Adipocyte (in vitro differentiated cells): ENCODE measurements around the gene TBC1D14.

Experiments
- DNase-seq: peaks from one replicate; pipeline ENCODE4 v3.0.0-alpha.2; 2015; ENCODE audit warnings: low read depth
- H3K27me3 ChIP-seq: replicated peaks from 2 replicates; pipeline ENCODE4 v1.7.0; 2013; ENCODE audit warnings: mild to moderate bottlenecking, low read length, moderate library complexity; ENCODE audit not compliant: control insufficient read depth, insufficient read depth
- H3K36me3 ChIP-seq: 2 replicates; pipeline ENCODE4 v1.7.0; 2013; ENCODE audit warnings: low read length, mild to moderate bottlenecking, moderate library complexity; ENCODE audit not compliant: control insufficient read depth, insufficient read depth, severe bottlenecking
- H3K4me1 ChIP-seq: 2 replicates; pipeline ENCODE4 v1.7.0; 2013; ENCODE audit warnings: mild to moderate bottlenecking, low read length, moderate library complexity; ENCODE audit not compliant: control insufficient read depth, insufficient read depth
- H3K4me3 ChIP-seq: 2 replicates; pipeline ENCODE4 v1.7.0; 2013; ENCODE audit warnings: mild to moderate bottlenecking, low read length, moderate library complexity
- H3K9ac ChIP-seq: 2 replicates; pipeline ENCODE4 v1.7.0; 2013; ENCODE audit warnings: mild to moderate bottlenecking, low read length, moderate library complexity
- H3K9me3 ChIP-seq: 2 replicates; pipeline ENCODE4 v1.7.0; 2013; ENCODE audit warnings: mild to moderate bottlenecking, low read length, moderate library complexity; ENCODE audit not compliant: control insufficient read depth

The TBC1D14 gene

DNA sequence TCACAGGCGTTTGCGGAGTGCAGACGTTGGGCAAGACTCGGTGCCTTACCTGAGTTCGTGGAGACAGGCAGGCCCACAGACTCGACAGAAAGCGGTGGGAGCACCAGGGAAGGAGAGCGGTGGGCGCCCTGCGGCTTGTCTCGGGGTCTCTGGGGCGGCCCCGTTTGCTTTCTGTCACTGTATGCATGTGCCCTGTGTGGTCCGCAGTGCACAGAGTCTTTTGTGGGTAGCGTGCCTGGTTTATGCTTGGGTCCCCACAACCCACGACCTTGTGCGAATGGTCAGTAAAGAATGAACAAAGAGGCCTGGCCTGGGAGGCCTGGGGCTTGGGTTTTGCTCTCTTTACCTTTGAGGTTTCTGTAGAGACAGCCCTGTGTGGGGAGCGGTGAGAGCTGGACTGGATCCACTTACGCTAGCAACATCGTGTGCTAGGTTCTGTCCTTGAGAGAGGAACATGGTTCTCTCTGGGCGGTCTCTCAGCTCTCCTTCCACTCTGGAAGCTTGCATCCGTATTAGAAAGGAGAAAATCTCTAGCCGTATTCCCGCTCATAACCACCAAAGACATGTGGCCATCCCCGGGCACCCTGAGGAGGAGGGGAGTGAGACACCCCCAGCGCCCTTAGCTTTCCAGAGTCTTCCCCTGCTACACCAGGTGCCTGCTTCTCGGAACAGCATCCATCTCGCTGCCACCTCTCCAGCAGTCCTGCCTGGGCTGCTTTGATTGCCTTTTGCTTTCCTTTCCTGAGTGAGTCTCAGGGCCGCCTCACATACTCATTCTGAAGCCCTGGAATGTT is 134.7 kb downstream of the TBC1D14 start:
- Histone ChIP-seq H3K9ac (peak overlapping the region; percentile 97), H3K4me1 (peaks cover 34% of the 10 kb centered on the region), H3K4me3 (peak overlapping the region; percentile 91), H3K36me3 (no peaks in the 10 kb centered on the region), H3K27me3 (no peaks in the 10 kb centered on the region), H3K9me3 (no peaks in the 10 kb centered on the region)
- peak; percentile 34 for DNase-seq

DNA sequence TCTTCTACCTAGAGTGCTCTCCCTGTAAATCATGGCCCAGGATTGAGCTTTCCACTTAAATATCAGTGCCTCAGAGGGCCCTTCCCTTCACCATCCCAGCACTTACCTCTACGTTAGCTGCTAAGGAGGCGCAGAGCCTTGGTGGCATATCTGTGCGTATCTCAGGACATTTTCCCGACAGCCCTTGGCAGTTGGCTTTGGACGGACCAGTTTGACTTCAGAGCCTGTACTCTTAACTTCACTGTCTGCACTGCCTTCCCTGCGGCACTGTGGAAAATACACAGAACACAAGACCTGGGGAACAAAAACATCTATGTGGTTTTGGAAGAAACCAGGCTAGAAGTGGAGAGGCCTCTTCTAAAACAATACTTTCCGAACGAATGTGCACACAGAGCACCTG is 135.9 kb downstream of the TBC1D14 start:
- H3K9ac ChIP-seq, result no peak overlapping the region

GRCh38 chr4:7045961-7046921 is 136.6 kb downstream of the TBC1D14 start:
- no peak overlapping the region for H3K4me3 ChIP-seq
- no peak for DNase-seq
- peaks cover 34% of the 10 kb centered on the region for H3K4me1 ChIP-seq
- H3K9me3 ChIP-seq, result no peaks in the 10 kb centered on the region
- no peaks in the 10 kb centered on the region for H3K36me3 ChIP-seq
- no peaks in the 10 kb centered on the region for H3K27me3 ChIP-seq
- H3K9ac ChIP-seq, result no peak overlapping the region

More for the DNA sequence above, 135.9 kb downstream of the TBC1D14 start:
- Histone ChIP-seq H3K36me3 (no peaks in the 10 kb centered on the region), H3K27me3 (no peaks in the 10 kb centered on the region), H3K4me1 (peaks cover 34% of the 10 kb centered on the region), H3K4me3 (no peak overlapping the region), H3K9me3 (no peaks in the 10 kb centered on the region)
- DNase-seq, result no peak

- Histone ChIP-seq H3K4me1 (peaks cover 27% of the 10 kb centered on the region), H3K27me3 (no peaks in the 10 kb centered on the region), H3K9me3 (no peaks in the 10 kb centered on the region), H3K36me3 (no peaks in the 10 kb centered on the region), H3K4me3 (no peak overlapping the region), H3K9ac (no peak overlapping the region)
- no peak for DNase-seq
These were observed 137.3 kb downstream of the TBC1D14 start for GRCh38 chr4:7046971-7047370.

DNA sequence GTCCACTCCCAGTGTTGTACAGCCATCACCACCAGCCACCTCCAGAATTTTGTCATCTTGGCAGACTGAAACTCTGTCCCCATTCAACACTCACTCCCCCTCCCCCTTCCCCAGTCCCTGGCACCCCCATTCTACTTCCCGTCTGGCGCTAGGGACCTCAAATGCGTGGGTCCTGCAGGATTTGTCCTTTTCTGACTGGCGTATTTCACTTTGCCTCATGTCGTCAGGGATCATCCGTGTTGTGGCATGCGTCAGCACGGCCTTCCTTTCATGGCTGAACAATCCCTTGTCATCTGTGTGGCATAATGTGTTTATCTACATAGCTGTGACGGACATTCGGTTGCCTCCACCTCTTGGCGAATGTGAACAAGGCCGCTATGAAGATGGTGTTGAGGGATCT is 139.0 kb downstream of the TBC1D14 start:
- Histone ChIP-seq H3K9me3 (no peaks in the 10 kb centered on the region), H3K4me3 (no peak overlapping the region), H3K4me1 (peaks cover 24% of the 10 kb centered on the region), H3K27me3 (no peaks in the 10 kb centered on the region), H3K36me3 (no peaks in the 10 kb centered on the region), H3K9ac (no peak overlapping the region)
- DNase-seq, result no peak

DNA sequence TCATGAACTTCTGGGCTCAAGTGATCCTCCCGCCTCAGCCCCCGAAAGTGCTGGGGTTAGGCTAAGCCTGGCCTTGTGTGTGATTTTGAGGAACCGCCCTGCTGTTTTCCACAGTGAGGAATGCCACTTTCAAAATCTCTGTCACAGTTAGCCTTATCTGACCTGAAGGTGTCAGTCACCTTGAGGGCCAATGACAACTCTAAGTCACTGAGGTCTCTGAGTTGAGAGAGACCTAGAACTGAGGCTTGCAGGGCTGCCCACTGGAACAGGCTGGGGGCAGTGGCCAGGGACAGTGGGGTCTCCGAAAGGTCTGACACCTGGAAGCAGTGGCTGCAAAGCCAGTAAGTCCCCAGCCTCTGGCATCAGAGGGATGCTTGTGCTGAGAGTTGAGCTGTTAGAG is 139.7 kb downstream of the TBC1D14 start:
- Histone ChIP-seq H3K9ac (no peak overlapping the region), H3K27me3 (no peaks in the 10 kb centered on the region), H3K9me3 (no peaks in the 10 kb centered on the region), H3K4me3 (no peak overlapping the region), H3K36me3 (peaks cover 4% of the 10 kb centered on the region), H3K4me1 (peaks cover 24% of the 10 kb centered on the region)
- no peak for DNase-seq

DNA sequence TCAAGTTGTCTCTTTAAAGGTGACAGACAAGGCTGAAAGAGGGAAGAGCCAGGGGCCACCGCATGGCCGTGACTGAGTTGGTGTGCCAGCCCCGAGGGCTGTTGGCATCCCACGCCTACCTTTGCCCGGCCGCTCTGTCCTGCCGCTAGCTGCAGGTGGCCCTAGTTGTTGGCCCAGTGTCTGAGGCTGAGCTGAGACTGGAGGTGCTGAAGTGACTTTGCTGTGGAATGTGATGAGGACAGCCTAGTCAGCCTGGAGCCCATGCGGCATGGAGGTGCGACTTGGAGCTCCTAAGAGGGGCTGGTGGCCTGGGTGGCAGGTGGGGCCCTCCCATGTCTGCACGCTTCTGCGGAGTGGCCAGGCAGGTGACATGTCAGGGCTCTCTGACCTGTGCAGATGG is 140.1 kb downstream of the TBC1D14 start:
- Histone ChIP-seq H3K27me3 (no peaks in the 10 kb centered on the region), H3K9me3 (no peaks in the 10 kb centered on the region), H3K9ac (no peak overlapping the region), H3K36me3 (peaks cover 9% of the 10 kb centered on the region), H3K4me3 (no peak overlapping the region), H3K4me1 (peaks cover 21% of the 10 kb centered on the region)
- no peak for DNase-seq

- H3K36me3 ChIP-seq, result peaks cover 18% of the 10 kb centered on the region
- no peak overlapping the region for H3K4me3 ChIP-seq
- peaks cover 12% of the 10 kb centered on the region for H3K4me1 ChIP-seq
- DNase-seq, result no peak
- no peak overlapping the region for H3K9ac ChIP-seq
- H3K27me3 ChIP-seq, result no peaks in the 10 kb centered on the region
- H3K9me3 ChIP-seq, result no peaks in the 10 kb centered on the region
These were observed 141.0 kb downstream of the TBC1D14 start for GRCh38 chr4:7050481-7051143.

- Histone ChIP-seq H3K27me3 (no peaks in the 10 kb centered on the region), H3K9ac (no peak overlapping the region), H3K36me3 (peaks cover 23% of the 10 kb centered on the region), H3K4me1 (peaks cover 7% of the 10 kb centered on the region), H3K4me3 (no peak overlapping the region), H3K9me3 (no peaks in the 10 kb centered on the region)
- DNase-seq, result no peak
These were observed 141.5 kb downstream of the TBC1D14 start for GRCh38 chr4:7051144-7051495.

DNA sequence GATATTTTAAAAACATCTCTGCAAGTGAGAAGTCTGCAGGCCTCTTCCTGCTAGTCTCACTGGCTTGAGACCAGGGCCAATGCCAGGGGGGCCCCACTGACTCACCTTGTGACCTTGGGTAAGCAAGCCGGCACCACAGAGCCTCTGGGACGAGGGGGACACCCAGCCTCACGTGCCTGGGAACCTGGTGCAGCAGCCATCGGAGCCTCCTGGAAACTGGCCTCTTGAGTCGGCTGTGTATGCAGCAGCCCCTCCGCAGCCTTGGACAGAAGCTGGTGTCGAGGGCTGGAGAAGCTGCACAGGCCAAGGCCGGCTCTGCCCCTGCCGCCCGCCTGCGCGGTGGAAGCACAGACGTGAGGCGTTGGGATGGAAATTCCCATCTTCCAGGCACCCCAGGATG is 142.3 kb downstream of the TBC1D14 start:
- Histone ChIP-seq H3K4me3 (no peak overlapping the region), H3K9ac (no peak overlapping the region), H3K27me3 (no peaks in the 10 kb centered on the region), H3K9me3 (no peaks in the 10 kb centered on the region), H3K36me3 (peaks cover 31% of the 10 kb centered on the region), H3K4me1 (no peaks in the 10 kb centered on the region)
- DNase-seq, result no peak

GRCh38 chr4:7052313-7052712 is 142.7 kb downstream of the TBC1D14 start:
- Histone ChIP-seq H3K4me3 (no peak overlapping the region), H3K4me1 (no peaks in the 10 kb centered on the region), H3K9me3 (no peaks in the 10 kb centered on the region), H3K9ac (no peak overlapping the region), H3K27me3 (no peaks in the 10 kb centered on the region), H3K36me3 (peaks cover 32% of the 10 kb centered on the region)
- no peak for DNase-seq
